HFF-Myc (cell line): ENCODE measurements around the gene TMPRSS3.

Experiments used
- DNase-seq: peaks from one replicate; pipeline ENCODE4 v3.0.0-alpha.2; 2011; ENCODE audit warnings: low read depth; ENCODE audit errors: extremely low read depth
- H3K4me3 ChIP-seq: replicated peaks from 2 replicates; pipeline ENCODE4 v1.5.1; 2011; ENCODE audit warnings: low read depth, mild to moderate bottlenecking, control low read depth, low read length
- TF ChIP-seq, protein P1 (sequence below): IDR thresholded peaks from 2 replicates; pipeline ENCODE4 v1.5.1; 2012; ENCODE audit warnings: mild to moderate bottlenecking, low read depth, low read length, control low read depth; ENCODE audit errors: missing control alignments

TMPRSS3 gene

DNA sequence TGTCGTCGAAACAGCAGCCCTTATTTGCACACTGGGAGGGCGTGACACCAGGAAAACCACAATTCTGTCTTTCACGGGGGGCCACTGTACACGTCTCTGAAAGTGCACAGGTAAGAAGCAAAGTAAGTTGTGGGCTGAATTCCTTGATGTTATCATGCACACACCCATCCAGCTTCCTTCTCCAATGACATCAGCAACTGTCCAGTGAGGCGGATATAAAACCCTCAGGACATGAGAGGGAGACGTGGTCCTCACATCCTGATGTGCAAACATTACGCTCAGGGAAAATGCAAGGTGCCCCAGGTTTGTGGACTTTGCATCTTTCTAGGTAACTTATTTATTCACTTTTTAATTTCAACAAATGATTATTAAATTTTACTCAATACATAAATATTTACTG, 32.5 kb downstream of the TMPRSS3 start:
- TF ChIP-seq, protein P1, sequence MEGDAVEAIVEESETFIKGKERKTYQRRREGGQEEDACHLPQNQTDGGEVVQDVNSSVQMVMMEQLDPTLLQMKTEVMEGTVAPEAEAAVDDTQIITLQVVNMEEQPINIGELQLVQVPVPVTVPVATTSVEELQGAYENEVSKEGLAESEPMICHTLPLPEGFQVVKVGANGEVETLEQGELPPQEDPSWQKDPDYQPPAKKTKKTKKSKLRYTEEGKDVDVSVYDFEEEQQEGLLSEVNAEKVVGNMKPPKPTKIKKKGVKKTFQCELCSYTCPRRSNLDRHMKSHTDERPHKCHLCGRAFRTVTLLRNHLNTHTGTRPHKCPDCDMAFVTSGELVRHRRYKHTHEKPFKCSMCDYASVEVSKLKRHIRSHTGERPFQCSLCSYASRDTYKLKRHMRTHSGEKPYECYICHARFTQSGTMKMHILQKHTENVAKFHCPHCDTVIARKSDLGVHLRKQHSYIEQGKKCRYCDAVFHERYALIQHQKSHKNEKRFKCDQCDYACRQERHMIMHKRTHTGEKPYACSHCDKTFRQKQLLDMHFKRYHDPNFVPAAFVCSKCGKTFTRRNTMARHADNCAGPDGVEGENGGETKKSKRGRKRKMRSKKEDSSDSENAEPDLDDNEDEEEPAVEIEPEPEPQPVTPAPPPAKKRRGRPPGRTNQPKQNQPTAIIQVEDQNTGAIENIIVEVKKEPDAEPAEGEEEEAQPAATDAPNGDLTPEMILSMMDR, result no peak
- no peak overlapping the region for H3K4me3 ChIP-seq
- DNase-seq, result no peak

DNA sequence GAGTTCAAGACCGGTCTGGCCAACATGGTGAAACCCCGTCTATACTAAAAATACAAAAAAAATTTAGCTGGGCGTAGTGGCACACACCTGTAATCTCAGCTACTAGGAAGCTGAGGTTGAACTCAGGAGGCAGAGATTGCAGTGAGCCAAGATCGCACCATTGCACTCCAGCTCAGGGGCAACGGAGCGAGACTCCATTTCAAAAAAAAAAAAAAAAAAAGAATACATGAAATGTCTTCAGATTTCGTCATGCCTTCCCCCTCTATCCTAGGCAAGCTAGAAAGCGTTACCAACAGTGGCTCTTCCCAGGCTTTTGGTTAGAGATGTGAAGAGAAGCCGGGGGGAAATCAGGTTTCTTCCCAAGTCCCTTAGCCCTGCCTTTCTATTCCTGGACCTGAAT, 33.2 kb downstream of the TMPRSS3 start:
- TF ChIP-seq, protein P1, result no peak
- H3K4me3 ChIP-seq, result no peak overlapping the region
- no peak for DNase-seq

DNA sequence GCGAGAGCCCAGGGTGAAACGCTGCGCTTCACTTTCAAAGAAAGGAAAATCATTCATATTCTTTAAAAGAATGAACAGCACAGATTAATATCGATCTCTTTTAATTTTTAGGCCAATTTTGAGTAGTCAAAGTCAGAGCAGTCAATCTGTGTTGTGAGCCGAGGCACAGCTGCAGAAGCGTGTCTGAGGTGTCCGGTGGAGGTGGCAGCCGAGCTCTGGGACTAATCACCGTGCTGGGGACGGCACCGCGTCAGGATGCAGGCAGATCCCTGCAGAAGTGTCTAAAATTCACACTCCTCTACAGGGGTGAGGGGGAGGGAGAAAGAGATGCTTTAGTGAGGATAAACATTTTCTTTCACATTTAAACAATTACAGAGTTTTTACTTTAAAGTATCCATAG, 33.7 kb downstream of the TMPRSS3 start:
- DNase-seq, result no peak
- H3K4me3 ChIP-seq, result no peak overlapping the region

DNA sequence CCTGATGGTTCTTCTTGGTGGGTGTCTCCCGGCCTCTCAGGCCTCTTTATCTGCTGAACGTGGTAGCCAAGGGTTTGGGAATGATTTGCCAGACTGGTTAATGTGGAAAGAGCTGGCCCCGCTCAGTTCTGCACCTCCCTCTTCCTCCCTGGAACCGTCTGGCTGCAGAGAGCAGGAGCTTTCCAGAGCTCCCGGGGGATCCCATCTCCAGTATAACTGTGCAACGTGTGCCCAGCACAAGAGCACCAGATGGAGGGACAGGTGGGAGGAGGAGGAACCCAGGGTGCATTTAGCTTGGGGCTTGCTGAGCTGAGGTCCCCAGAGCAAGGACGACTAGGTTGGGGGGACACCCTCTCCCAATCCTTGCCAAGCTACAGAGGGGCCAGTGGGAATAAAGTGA, 34.6 kb downstream of the TMPRSS3 start:
- DNase-seq, result no peak
- H3K4me3 ChIP-seq, result no peak overlapping the region
- TF ChIP-seq, protein P1, result no peak

More for the DNA sequence above, 33.7 kb downstream of the TMPRSS3 start:
- TF ChIP-seq, protein P1, result no peak

DNA sequence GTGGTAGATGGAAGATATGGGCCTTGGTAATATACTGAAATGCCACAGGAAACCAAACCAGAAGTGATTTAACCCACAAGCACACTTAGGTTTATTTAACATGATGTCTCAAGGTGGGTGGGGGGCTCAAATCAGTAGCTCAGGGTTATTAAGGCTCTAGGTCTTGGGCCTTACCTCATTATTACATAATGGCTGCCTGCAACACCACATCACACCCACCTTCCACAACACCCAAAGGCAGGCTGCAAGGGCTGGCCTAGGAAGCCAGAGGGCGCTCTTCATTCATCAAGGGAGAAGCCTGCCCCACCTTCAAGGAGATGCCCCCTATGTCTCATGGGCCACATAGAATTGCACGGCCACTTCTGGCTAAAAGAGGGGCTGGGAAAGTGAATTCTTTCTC, 35.5 kb downstream of the TMPRSS3 start:
- no peak for DNase-seq

DNA sequence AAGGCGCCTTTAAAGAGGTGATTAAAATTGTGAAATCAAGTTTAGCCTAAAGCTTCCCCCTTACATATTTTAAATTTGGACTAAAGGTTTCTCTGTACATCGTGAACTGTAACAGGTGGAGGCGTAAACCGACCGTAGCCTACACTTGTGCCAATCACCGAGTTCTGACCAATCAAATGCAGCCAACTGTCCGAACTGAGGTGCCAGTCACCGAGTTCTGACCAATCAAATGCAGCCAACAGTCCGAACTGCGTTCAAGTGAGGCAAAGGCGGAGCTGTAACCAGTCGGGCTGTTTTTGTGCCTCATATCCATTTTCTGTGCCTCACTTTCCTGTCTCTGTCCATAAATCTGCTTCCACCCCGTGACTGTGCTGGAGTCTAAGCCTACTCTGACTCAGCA, 36.9 kb downstream of the TMPRSS3 start:
- TF ChIP-seq, protein P1, result no peak
- no peak overlapping the region for H3K4me3 ChIP-seq
- no peak for DNase-seq

More for the DNA sequence above, 35.5 kb downstream of the TMPRSS3 start:
- TF ChIP-seq, protein P1, result peak; percentile 20
- no peak overlapping the region for H3K4me3 ChIP-seq

DNA sequence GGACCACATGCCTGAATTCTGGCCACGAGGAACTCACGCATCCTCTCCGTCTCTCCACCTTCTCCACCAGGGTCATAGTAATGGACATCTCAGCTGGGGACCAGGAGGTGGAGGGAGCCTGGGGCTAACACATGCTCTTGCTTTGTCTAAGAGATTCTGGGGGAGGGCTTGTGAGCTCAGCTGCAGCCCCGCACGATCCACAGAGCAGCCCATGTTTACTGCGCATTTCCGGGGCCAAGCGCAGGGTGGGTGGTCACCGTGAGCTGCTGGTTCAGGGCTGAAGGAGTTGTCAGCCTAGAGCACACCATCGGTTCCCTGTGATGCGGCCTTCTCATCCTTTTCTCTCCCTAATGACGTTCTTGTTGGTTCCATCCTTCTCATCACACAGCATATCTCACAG, 37.6 kb downstream of the TMPRSS3 start:
- H3K4me3 ChIP-seq, result no peak overlapping the region
- TF ChIP-seq, protein P1, result no peak
- no peak for DNase-seq
